CD14-positive monocyte (primary cell): ENCODE results near the gene PDE9A. TPM values are rescaled to one million over a fixed set of nuclear protein-coding genes. Genes with fewer than 3 reads are reported as not detected.

Experiments used
- DNase-seq, 3 donors: peaks; one replicate each; pipeline ENCODE4 v3.0.0-alpha.2; 2011 to 2022
- H2AFZ ChIP-seq: 2 replicates; pipeline ENCODE4 v1.6.0; 2012; ENCODE audit warnings: mild to moderate bottlenecking, low read depth, low read length, inconsistent platforms; ENCODE audit not compliant: insufficient read depth, poor library complexity, severe bottlenecking
- H3K27ac ChIP-seq, 2 donors: 1 replicate in 1 of 2; 2 replicates in 1 of 2; pipeline ENCODE4 v1.5.1; 2012 to 2013; ENCODE audit warnings: low read length in 2 of 2, control low read depth in 1 of 2, inconsistent platforms in 1 of 2, low read depth in 1 of 2, mild to moderate bottlenecking in 1 of 2
- H3K27me3 ChIP-seq, 2 donors: one replicate each; pipeline versions ENCODE4 v1.6.0 to v1.6.1; 2011 to 2013; ENCODE audit warnings: low read length in 2 of 2; ENCODE audit not compliant: control insufficient read depth in 2 of 2, insufficient read depth in 2 of 2
- H3K36me3 ChIP-seq, 2 donors: replicated peaks in 1 of 2; 1 replicate in 1 of 2; 2 replicates in 1 of 2; pipeline versions ENCODE4 v1.5.1 to v1.6.1; 2012 to 2013; ENCODE audit warnings: low read length in 2 of 2, control low read depth in 1 of 2, inconsistent platforms in 1 of 2, mild to moderate bottlenecking in 1 of 2; ENCODE audit not compliant: insufficient read depth in 2 of 2, control insufficient read depth in 1 of 2
- H3K4me1 ChIP-seq, 2 donors: 1 replicate in 1 of 2; 2 replicates in 1 of 2; pipeline versions ENCODE4 v1.5.1 to v1.6.1; 2012 to 2013; ENCODE audit warnings: low read length in 2 of 2, control low read depth in 1 of 2, inconsistent platforms in 1 of 2, mild to moderate bottlenecking in 1 of 2, moderate library complexity in 1 of 2; ENCODE audit not compliant: insufficient read depth in 2 of 2, control insufficient read depth in 1 of 2
- H3K4me2 ChIP-seq: replicated peaks from 2 replicates; pipeline ENCODE3; 2012; ENCODE audit warnings: low read length, moderate library complexity, mild to moderate bottlenecking; ENCODE audit not compliant: poor library complexity, severe bottlenecking; ENCODE audit errors: extremely low read depth
- H3K4me3 ChIP-seq, 3 experiments: fragments of 200-600 bp in 1 of 3; sonication (generic) in 1 of 3; replicated peaks in 1 of 3; 1 replicate in 2 of 3; 2 replicates in 1 of 3; pipeline ENCODE4 v1.5.1; 2011 to 2013; ENCODE audit warnings: low read length in 3 of 3, mild to moderate bottlenecking in 3 of 3, control low read depth in 2 of 3, low read depth in 2 of 3, inconsistent platforms in 1 of 3, moderate library complexity in 1 of 3
- H3K79me2 ChIP-seq: 2 replicates; pipeline ENCODE4 v1.6.0; 2012; ENCODE audit warnings: mild to moderate bottlenecking, control low read depth, inconsistent platforms, low read length, moderate library complexity; ENCODE audit not compliant: insufficient read depth
- H3K9ac ChIP-seq: 2 replicates; pipeline ENCODE4 v1.6.0; 2017; ENCODE audit warnings: low read length, mild to moderate bottlenecking; ENCODE audit not compliant: insufficient read depth, poor library complexity, severe bottlenecking
- H3K9me3 ChIP-seq, 2 donors: replicated peaks in 1 of 2; 1 replicate in 1 of 2; 2 replicates in 1 of 2; pipeline versions ENCODE4 v1.5.1 to v1.6.1; 2012 to 2013; ENCODE audit warnings: low read length in 2 of 2, control low read depth in 1 of 2; ENCODE audit not compliant: control insufficient read depth in 1 of 2, insufficient read depth in 1 of 2
- H4K20me1 ChIP-seq: 2 replicates; pipeline ENCODE4 v1.6.0; 2012; ENCODE audit warnings: mild to moderate bottlenecking, low read length, control low read depth, moderate library complexity; ENCODE audit not compliant: insufficient read depth
- H3K27ac Mint-ChIP-seq, 7 donors: one replicate each; pipeline ENCODE4 v1.8.0; 2020; ENCODE audit warnings: mild to moderate bottlenecking in 7 of 7, mixed read lengths in 7 of 7, moderate library complexity in 6 of 7, inconsistent platforms in 2 of 7
- H3K27me3 Mint-ChIP-seq, 3 donors: one replicate each; pipeline ENCODE4 v1.8.0; 2021 to 2022; ENCODE audit warnings: low read depth in 3 of 3, mild to moderate bottlenecking in 3 of 3, mixed read lengths in 3 of 3, moderate library complexity in 3 of 3, inconsistent platforms in 1 of 3
- H3K36me3 Mint-ChIP-seq, 2 donors: one replicate each; pipeline ENCODE4 v1.8.0; 2020; ENCODE audit warnings: mixed read lengths in 2 of 2, inconsistent platforms in 1 of 2, mild to moderate bottlenecking in 1 of 2
- H3K4me1 Mint-ChIP-seq: one replicate; pipeline ENCODE4 v1.8.0; 2020; ENCODE audit warnings: mild to moderate bottlenecking, mixed read lengths
- H3K4me3 Mint-ChIP-seq, 2 donors: one replicate each; pipeline ENCODE4 v1.8.0; 2020; ENCODE audit warnings: mild to moderate bottlenecking in 2 of 2, mixed read lengths in 2 of 2, moderate library complexity in 1 of 2
- H3K9me3 Mint-ChIP-seq, 7 donors: one replicate each; pipeline ENCODE4 v1.8.0; 2020 to 2022; ENCODE audit warnings: mixed read lengths in 7 of 7, mild to moderate bottlenecking in 6 of 7, moderate library complexity in 6 of 7, inconsistent platforms in 2 of 7
- CTCF ChIP-seq: fragments of 200-600 bp; IDR thresholded peaks from one replicate; pipeline ENCODE4 v1.8.0; 2022; ENCODE audit warnings: antibody characterized with exemption, mild to moderate bottlenecking
- WGBS: methylation state at CpG from one replicate; pipeline ENCODE4 v1.1.5; 2013; ENCODE audit warnings: missing lambda C conversion rate; ENCODE audit not compliant: insufficient coverage; 5-methylcytosine and 5-hydroxymethylcytosine counted together
- intact Hi-C, 2 donors: fragments of 100-400 bp; cut with micrococcal nuclease; formaldehyde crosslinking; loops; one replicate each; pipeline versions ENCODE4 v1.15.0 to v1.15.1; 2023
- polyA plus RNA-seq, 3 donors: library from polyadenylated mRNA; depleted of rRNA in 1 of 3; unstranded in 2 of 3; stranded (reverse) in 1 of 3; fragments of 300-500 nt in 2 of 3; fragments of >200 nt in 1 of 3; fragmentation: Illumina TruSeq in 2 of 3; gene quantifications; 1 replicate in 2 of 3; 2 replicates in 1 of 3; pipeline ENCODE4 v1.2.3, GENCODE V29; 2012 to 2021

PDE9A gene
- polyA plus RNA-seq, 3 donors, result 0.05 to 0.52 TPM; not detected in 1

DNA sequence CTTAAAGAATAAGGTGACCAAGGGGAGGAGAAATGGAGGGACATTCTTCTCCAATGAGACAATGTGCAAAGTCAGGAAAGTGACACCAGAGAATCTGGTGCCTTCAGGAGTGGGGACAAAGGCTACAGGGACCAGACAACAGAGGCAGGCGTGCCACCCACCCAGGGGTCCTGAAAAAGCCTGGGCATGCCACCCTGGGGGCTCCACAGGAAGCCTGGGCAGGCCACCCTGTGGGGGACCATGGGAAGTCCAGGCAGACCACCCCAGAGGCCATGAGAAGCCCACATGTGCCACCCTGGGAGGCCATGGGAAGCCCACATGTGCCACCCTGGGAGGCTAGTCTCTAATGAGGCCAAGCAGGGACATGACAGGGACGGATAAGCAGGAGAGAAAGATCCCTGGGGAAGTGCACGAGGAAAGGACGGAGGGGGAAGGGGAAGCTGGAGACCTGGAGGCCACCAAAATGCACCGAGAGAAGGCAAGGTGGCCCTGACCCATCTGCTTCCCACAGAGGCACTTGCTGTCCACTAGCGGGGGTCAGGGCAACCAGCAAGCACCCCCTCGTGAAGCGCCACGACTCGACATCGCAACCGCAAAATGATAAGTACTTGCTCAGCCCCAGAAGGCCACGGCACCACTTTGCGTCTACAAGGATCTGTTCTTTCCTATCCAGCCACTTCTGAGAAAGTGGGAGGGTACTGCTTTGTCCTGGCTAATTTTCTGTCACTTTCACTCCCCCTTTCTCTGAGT is 7.2 kb upstream of the PDE9A start:
- Histone ChIP-seq H3K4me3 (no peak overlapping the region), H3K4me1 (no peaks in the 10 kb centered on the region), H4K20me1 (no peaks in the 10 kb centered on the region), H2AFZ (no peak overlapping the region), H3K9me3 (no peaks in the 10 kb centered on the region), H3K36me3 (no peaks in the 10 kb centered on the region), H3K4me2 (no peak overlapping the region), H3K9ac (no peak overlapping the region), H3K79me2 (no peaks in the 10 kb centered on the region), H3K27me3 (peaks cover 0 to under 1% of the 10 kb centered on the region in 2 donors), H3K27ac (no peak overlapping the region)
- Mint-ChIP-seq H3K4me1 (no peaks in the 10 kb centered on the region), H3K9me3 (no peaks in the 10 kb centered on the region), H3K36me3 (no peaks in the 10 kb centered on the region), H3K4me3 (no peak overlapping the region), H3K27ac (no peak overlapping the region), H3K27me3 (peaks cover 5 to 13% (median 7%) of the 10 kb centered on the region in 3 donors)
- DNase-seq, result no peak
- 90% methylated on average over 7 of the region's 14 CpGs for WGBS
- TF ChIP-seq CTCF, result no peak
- intact Hi-C loops, result no loop called here

DNA sequence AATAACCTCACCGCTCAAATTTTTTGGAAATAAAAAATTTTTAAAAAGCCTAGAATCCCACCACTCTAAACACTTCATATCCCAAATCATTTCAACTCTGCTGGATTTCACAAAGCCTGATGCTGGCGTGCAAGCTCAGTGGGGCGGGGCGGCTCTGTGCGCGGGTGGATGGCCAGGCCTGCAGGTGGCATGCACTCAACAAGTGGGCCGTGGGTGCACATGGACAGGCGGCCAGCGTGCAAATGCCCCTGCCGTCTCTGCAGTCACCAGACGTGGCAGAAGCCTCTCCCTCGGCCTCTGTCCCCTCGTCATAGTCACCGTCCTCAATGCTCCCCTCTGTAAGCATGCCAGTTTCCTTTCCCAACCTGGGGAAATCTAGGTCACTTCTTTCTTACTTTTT is 6.6 kb upstream of the PDE9A start:
- no peak for TF ChIP-seq CTCF
- intact Hi-C loops, result no loop called here

More for the DNA sequence above, 6.6 kb upstream of the PDE9A start:
- Histone ChIP-seq H3K9me3 (no peaks in the 10 kb centered on the region), H2AFZ (no peak overlapping the region), H3K4me3 (no peak overlapping the region), H3K27me3 (peaks cover 0 to 7% of the 10 kb centered on the region in 2 donors), H3K4me2 (no peak overlapping the region), H4K20me1 (no peaks in the 10 kb centered on the region), H3K4me1 (no peaks in the 10 kb centered on the region), H3K9ac (no peak overlapping the region), H3K27ac (no peak overlapping the region), H3K36me3 (no peaks in the 10 kb centered on the region), H3K79me2 (no peaks in the 10 kb centered on the region)
- DNase-seq, result no peak
- Mint-ChIP-seq H3K27ac (no peak overlapping the region), H3K36me3 (no peaks in the 10 kb centered on the region), H3K9me3 (peaks cover 0 to under 1% (median 0%) of the 10 kb centered on the region in 7 donors), H3K27me3 (peaks cover 8 to 19% (median 9%) of the 10 kb centered on the region in 3 donors), H3K4me1 (peaks cover under 1% of the 10 kb centered on the region), H3K4me3 (no peak overlapping the region)
- 96% methylated on average over 14 of the region's 14 CpGs for WGBS
